GM12892 (cell line): ENCODE results near the gene PCIF1.
A peak's percentile ranks its signal among the peaks of the same experiment; 100 is the strongest.

ENCODE experiments used
- DNase-seq: peaks from one replicate; pipeline ENCODE4 v3.0.0; 2011; ENCODE audit not compliant: insufficient read length
- FAIRE-seq: peaks from 2 replicates; lab custom pipeline; 2011; peaks lifted over from hg19 to GRCh38; lab: Jason Lieb, UNC
- POLR2A ChIP-seq: IDR thresholded peaks from 2 replicates; pipeline ENCODE4 v1.6.1; 2011; ENCODE audit warnings: low read depth, low read length, control low read depth
- POLR2AphosphoS5 ChIP-seq: IDR thresholded peaks from 2 replicates; pipeline ENCODE4 v1.6.1; 2011; ENCODE audit warnings: low read depth, low read length, control low read depth
- TAF1 ChIP-seq: IDR thresholded peaks from 2 replicates; pipeline ENCODE4 v1.6.1; 2011; ENCODE audit warnings: low read depth, mild to moderate bottlenecking, control low read depth, low read length, borderline replicate concordance

The PCIF1 gene

DNA sequence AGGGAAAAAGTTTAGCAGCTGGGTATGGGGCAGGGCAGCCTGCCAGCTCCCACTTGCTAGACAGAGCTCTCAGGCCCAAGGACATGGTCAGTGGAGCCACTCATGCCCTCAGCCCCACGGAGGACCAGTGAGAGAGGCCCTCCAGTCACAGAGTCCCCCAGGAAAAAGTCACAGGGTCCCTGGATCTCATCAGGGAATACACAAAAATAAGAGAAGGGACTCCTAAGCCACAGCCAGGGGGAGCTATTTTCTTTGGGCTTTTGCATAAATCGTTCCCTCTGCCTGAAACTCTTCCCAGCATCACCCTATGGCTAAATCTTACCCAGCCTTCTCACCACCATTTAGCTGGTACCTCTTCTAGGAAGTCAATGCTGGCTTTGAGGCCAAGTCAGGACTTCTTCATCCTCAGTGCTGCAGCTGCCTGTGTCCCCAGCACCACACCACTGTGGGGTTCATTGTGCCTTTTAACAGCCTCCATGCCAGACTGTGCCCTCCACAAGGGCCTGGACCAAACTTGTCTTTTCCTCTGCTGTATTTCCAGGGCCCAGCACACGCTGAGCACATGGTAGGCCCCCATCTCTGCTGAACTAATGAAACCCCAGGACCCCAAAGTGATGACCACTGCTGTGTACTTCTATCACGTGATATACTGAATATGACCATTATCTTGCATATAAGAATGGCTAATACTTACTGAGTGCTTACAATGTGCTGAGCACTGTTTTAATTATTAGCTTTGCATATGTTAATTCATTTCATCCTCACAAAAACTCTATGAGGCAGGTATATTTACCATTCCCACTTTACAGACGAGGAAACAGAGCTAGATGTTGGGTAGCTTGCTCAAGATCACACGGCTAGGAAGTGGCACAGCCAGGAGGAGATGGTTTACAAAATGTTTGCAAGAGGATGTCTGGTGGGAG, 35.5 kb downstream of the PCIF1 start:
- TF ChIP-seq POLR2AphosphoS5 (no peak), POLR2A (no peak), TAF1 (no peak)
- FAIRE-seq = no peak
- DNase-seq = no peak

DNA sequence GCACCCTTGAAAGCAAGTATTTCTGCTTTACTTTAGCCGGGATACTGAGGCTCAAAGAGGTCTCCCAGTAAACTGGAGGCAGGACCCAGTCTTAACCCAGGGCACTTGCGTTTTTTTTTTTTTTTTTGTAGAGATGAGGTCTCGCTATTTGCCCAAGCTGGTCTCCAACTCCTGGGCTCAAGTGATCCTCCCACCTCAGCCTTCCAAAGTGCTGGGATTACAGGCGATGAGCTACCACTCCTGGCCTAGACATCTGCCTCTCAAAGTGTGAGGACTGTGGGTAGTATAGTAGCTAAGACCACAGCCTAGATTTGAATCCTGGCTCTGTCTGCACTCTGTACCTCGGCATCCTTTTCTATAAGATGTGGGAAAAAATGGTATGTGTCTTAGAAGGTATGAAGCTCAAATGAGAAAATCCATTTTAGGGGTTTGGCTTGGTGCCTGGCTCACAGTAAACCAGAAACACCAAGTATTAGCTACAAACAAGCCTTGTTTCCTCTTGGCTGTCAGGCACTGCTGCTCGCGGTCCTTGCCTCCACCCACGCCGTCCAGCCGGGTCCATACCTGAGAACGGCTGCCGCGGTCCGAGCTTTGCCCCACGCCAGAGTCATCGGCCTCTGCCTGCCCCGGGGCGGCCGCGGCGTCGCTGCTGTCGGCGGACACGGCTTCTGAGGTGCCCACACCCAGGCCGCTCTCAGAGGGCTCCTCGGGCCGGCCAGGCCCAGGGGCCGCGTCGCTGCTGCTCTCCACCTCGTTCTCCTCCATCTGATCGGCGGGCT, 36.4 kb downstream of the PCIF1 start:
- DNase-seq = no peak
- TF ChIP-seq POLR2A (no peak), TAF1 (no peak), POLR2AphosphoS5 (0 out of 2 replicates have a peak, but pooled peaks have one; percentile 1)
- no peak for FAIRE-seq

DNA sequence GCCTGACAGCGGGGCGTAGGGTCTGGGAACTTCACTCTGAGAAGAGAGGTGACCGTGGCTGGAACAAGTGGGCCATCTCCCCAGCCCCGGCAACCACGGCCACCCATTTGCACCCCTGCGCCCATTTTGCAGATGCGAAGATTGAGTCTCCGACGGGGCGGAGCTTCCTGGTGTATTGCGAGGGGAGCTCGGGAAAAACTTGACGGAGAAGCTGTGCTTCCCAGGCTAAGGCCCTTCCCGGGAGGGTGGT, 36.9 kb downstream of the PCIF1 start:
- DNase-seq (peak; percentile 63), FAIRE-seq (no peak)
- peak; percentile 78 for TF ChIP-seq TAF1
- peak; percentile 77 for TF ChIP-seq POLR2A
- peak; percentile 52 for TF ChIP-seq POLR2AphosphoS5

DNA sequence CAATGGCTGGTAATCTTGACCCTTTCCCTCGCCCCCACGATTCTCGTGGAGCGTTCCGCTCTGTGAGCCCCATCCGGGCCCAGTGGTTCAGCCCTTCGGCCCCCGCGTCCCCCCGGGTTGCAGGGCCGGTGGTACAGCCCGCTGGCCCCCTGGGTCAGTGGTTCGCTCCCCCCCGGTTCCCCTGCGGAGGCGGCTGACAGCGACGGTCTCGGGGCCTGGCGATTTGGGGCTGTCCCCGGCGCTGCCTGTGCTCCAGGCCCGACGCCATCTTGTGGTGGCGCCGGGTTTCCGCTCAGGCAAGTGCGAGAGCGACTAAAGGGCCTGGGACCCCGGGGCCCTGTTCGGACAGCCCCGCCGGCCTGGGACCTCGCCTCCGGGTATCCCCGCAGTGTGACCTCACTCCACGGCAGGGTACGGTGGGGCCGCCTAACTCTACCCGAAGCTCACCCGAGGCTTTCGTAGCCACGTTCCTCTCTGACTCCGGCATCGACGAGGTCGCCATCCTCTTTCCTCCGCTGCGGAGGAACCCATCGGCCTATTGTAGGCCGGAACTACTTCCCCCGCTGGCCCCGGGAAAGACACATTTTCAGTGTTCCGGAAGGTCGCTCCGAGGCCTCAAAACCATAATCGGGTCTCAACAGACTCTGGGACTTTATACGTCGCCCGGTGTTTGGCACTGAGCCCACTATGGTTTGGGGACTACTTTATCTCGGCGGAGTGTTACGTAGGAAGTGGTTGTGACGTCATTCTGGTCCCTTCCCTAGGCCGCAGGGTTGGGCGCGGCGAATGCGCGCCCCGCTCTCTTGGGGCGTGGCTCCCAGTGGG, 37.4 kb downstream of the PCIF1 start, which contains the start of gene ZNF335:
TSS of gene ZNF335 (minus strand) at position 529 of the 825 bp plus-strand sequence. CDS start 793 bp downstream, outside the sequence.
- peak; percentile 97 for DNase-seq
- FAIRE-seq = peak; percentile 94
- TF ChIP-seq POLR2A = peak; percentile 83
- peak; percentile 72; the same call in 1 of the 2 replicates for TF ChIP-seq POLR2AphosphoS5
- peak; percentile 83 for TF ChIP-seq TAF1

DNA sequence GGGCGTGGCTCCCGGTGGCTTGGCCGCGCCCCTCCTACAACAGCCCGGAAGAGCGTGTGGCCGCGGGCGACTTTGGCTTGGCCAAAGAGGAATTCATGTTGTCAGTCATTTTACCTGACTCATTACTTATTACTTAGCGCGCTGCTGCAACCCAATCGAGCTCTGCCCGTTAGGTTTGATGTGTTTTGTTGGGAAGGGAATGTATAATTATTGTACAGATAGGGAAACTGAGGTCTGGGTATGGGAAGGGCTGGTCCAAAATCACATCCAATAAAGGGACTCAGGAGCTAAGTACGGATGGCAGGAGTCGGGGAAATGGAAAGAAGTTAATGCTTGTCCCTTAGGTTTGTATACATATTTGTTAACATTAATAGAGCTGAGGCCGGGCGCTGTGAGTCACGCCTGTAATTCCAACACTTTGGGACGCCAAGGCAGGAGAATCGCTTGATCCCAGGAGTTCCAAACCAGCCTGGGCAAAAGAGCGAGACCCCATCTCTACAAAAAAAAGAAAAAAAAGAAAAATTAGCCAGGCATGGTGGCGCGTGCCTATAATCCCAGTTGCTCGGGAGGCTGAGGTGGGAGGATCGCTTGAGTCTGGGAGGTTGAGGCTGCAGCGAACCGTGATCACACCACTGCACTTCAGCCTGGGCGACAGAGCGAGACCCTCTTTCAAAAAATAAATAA, 38.2 kb downstream of the PCIF1 start:
- peak; percentile 93 for DNase-seq
- no peak for FAIRE-seq
- peak; percentile 47; the same call in 1 of the 2 replicates for TF ChIP-seq POLR2AphosphoS5
- TF ChIP-seq POLR2A = peak; percentile 67
- 0 out of 2 replicates have a peak, but pooled peaks have one; percentile 50 for TF ChIP-seq TAF1

DNA sequence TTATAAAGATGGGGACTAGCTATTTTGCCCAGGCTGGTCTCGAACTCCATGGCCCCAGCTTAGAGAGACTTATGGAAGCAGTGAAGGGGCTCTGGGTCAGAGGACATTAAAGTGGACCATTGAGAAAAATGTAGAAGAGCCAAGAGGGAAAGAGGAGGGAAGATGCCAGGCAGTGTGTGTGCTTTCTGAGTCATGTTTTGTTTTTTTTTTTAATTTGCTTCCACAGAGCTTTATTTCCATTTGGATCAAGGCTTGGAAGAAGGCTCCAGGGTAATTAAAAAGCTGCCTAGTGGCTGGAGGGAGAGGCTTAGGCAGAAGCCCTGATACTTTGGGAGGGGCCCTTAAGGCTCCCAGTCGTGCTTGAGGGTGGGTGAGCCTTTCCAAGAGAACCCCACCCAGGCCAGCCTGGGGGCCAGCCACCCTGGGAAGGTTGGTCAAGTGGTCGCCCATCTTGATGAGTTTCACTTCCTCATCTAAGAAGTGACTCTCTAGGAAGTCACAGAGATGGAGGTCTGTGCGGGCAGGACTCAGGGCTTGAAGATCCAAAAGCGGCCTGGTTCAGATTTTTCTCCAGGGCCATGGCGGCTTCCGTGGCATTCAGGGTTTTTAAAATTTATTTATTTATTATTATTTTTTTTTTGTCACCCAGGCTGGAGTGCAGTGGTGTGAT, 40.5 kb downstream of the PCIF1 start:
- FAIRE-seq = no peak
- no peak for DNase-seq
- TF ChIP-seq TAF1 (no peak), POLR2A (no peak), POLR2AphosphoS5 (no peak)

DNA sequence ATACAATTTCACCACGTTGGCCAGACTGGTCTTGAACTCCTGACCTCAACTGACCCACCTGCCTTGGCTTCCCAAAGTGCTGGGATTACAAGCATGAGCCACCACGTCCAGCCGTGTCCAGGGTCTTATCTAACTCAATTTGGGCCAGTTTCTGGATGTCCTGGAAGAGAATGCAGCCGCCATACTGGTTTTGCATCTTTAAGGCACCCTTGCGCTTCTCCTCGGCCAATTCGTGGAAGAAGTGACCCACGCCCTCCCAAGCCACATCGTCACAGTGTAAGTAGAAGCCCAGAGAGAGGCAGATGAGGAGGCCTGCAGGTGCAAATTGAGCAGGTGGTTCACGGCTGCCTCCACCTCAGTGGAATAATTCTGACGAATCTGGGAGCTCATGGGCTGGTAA, 41.2 kb downstream of the PCIF1 start:
- TF ChIP-seq POLR2AphosphoS5 (no peak), POLR2A (no peak), TAF1 (no peak)
- no peak for DNase-seq
- no peak for FAIRE-seq

DNA sequence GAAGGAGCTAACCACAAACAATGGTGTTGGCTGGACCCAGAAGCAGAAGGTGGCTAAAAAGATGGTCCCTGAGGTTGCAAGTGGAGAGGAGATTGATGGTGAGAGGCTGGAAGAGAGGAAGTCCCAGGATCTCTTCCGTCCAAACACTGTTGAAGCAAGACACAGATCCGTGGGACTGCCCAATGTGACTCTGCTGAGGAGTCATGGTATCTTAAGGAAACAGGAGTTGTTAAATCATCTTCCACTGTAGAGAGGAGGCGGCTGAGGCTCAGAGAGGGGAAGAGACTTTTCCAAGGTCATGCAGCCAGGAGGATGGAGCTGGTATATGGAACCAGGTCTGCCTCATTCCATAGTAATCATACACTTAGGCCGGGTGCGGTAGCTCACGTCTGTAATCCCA, 41.6 kb downstream of the PCIF1 start:
- no peak for TF ChIP-seq TAF1
- TF ChIP-seq POLR2AphosphoS5 = no peak
- no peak for TF ChIP-seq POLR2A
- FAIRE-seq (no peak), DNase-seq (no peak)

DNA sequence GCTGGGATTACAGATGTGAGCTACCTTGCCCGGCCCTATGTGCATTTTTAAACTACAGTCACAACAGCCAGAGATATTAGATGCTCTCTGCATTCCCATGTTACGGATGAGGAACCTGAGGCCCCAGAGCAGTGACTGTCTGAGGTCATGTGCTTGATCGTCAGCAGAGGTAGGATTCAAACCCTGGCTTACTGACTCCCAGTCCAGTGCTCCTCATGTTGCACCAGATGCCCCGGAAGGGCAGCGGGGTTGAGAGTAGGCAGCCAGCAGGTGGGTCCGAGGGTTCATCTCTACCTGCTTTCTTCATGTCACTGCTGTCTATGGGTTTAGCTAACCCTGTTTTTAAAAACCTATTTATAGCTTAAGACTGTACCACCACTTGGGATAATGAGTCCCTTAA, 46.8 kb downstream of the PCIF1 start:
- DNase-seq (no peak), FAIRE-seq (no peak)
- TF ChIP-seq POLR2A = no peak
- TF ChIP-seq POLR2AphosphoS5 = no peak
- TF ChIP-seq TAF1 = no peak

DNA sequence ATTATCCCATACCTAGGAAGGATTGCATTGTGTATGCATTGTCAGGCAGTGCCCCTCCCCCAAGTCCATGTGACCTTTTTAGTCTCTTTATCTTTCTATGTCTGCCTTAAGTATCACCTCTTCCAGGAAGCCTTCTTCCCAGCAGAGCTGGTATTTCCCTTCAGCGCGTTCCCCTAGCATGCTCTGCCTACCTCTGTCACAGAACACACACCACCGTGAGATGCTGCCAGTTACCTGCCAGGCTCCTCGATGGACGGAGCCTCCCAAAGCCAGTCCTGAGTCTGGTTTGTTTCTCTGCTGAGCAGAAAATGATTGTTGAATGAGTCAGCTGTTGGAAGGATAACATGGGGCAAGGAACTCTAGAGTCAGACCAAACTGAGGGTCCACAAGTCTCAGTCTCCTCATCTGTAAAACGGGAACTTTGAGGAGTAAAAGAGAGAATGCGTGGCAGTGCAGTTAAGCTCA, 48.8 kb downstream of the PCIF1 start:
- DNase-seq = no peak
- TF ChIP-seq POLR2A = no peak
- no peak for TF ChIP-seq TAF1
- no peak for TF ChIP-seq POLR2AphosphoS5
- no peak for FAIRE-seq
